Osteoblast (primary cell): ENCODE data around the gene TAOK1. TPM values are rescaled to one million over a fixed set of nuclear protein-coding genes. Genes with fewer than 3 reads are reported as not detected.

Experiments used
- DNase-seq: peaks from one replicate; pipeline ENCODE4 v3.0.0; 2011; ENCODE audit warnings: low spot score, mixed read lengths; ENCODE audit not compliant: insufficient read length; ENCODE audit errors: missing footprints
- H2AFZ ChIP-seq: 2 replicates; pipeline ENCODE4 v1.6.0; 2011; ENCODE audit warnings: mild to moderate bottlenecking, low read length
- H3K27ac ChIP-seq: 2 replicates; pipeline ENCODE4 v1.5.1; 2011; ENCODE audit warnings: mild to moderate bottlenecking, low read depth, low read length, moderate library complexity
- H3K27me3 ChIP-seq: 2 replicates; pipeline ENCODE4 v1.6.0; 2012; ENCODE audit warnings: mild to moderate bottlenecking, control low read depth, inconsistent platforms, low read length, moderate library complexity; ENCODE audit not compliant: insufficient read depth
- H3K36me3 ChIP-seq: 2 replicates; pipeline ENCODE4 v1.5.1; 2011; ENCODE audit warnings: mild to moderate bottlenecking, low read length, control low read depth, moderate library complexity; ENCODE audit not compliant: insufficient read depth
- H3K4me1 ChIP-seq: 2 replicates; pipeline ENCODE4 v1.5.1; 2011; ENCODE audit warnings: mild to moderate bottlenecking, low read length, control low read depth, moderate library complexity; ENCODE audit not compliant: insufficient read depth
- H3K4me2 ChIP-seq: 2 replicates; pipeline ENCODE4 v1.6.0; 2011; ENCODE audit warnings: mild to moderate bottlenecking, low read length; ENCODE audit not compliant: insufficient read depth
- H3K4me3 ChIP-seq: fragments of 200-600 bp; sonication (generic); 3 replicates; pipeline ENCODE4 v1.5.1; 2012; ENCODE audit warnings: mild to moderate bottlenecking, low read length, inconsistent platforms; ENCODE audit not compliant: insufficient read depth
- H3K79me2 ChIP-seq: 2 replicates; pipeline ENCODE4 v1.6.0; 2012; ENCODE audit warnings: mild to moderate bottlenecking, low read length, control low read depth, inconsistent platforms; ENCODE audit not compliant: insufficient read depth
- H3K9me3 ChIP-seq: 2 replicates; pipeline ENCODE4 v1.5.1; 2011; ENCODE audit warnings: low read depth, low read length, control low read depth
- H4K20me1 ChIP-seq: 2 replicates; pipeline ENCODE4 v1.6.0; 2012; ENCODE audit warnings: mild to moderate bottlenecking, low read length, control low read depth; ENCODE audit not compliant: insufficient read depth
- total RNA-seq: library from RNA; depleted of rRNA; stranded (reverse); fragments of >200 nt; gene quantifications from 2 replicates; pipeline ENCODE4 v1.2.3, GENCODE V29; 2012
- TF ChIP-seq, protein P1 (sequence below): IDR thresholded peaks from 2 replicates; pipeline ENCODE4 v1.5.1; 2011; ENCODE audit warnings: mild to moderate bottlenecking, low read depth, low read length, moderate library complexity; ENCODE audit errors: extremely low read depth

Gene TAOK1
- total RNA-seq, 1 donor: 68.4 TPM

GRCh38 chr17:29570521-29570920 lies 180.4 kb downstream of the TAOK1 start:
- TF ChIP-seq, protein P1, sequence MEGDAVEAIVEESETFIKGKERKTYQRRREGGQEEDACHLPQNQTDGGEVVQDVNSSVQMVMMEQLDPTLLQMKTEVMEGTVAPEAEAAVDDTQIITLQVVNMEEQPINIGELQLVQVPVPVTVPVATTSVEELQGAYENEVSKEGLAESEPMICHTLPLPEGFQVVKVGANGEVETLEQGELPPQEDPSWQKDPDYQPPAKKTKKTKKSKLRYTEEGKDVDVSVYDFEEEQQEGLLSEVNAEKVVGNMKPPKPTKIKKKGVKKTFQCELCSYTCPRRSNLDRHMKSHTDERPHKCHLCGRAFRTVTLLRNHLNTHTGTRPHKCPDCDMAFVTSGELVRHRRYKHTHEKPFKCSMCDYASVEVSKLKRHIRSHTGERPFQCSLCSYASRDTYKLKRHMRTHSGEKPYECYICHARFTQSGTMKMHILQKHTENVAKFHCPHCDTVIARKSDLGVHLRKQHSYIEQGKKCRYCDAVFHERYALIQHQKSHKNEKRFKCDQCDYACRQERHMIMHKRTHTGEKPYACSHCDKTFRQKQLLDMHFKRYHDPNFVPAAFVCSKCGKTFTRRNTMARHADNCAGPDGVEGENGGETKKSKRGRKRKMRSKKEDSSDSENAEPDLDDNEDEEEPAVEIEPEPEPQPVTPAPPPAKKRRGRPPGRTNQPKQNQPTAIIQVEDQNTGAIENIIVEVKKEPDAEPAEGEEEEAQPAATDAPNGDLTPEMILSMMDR: no peak
- Histone ChIP-seq H3K79me2 (peaks cover 2% of the 10 kb centered on the region), H3K9me3 (no peaks in the 10 kb centered on the region), H2AFZ (no peak overlapping the region), H3K27me3 (no peaks in the 10 kb centered on the region), H3K4me3 (no peak overlapping the region), H3K4me2 (no peak overlapping the region), H4K20me1 (no peaks in the 10 kb centered on the region), H3K36me3 (peaks cover 28% of the 10 kb centered on the region), H3K27ac (no peak overlapping the region), H3K4me1 (peaks cover 25% of the 10 kb centered on the region)
- DNase-seq: peak; percentile 58

DNA sequence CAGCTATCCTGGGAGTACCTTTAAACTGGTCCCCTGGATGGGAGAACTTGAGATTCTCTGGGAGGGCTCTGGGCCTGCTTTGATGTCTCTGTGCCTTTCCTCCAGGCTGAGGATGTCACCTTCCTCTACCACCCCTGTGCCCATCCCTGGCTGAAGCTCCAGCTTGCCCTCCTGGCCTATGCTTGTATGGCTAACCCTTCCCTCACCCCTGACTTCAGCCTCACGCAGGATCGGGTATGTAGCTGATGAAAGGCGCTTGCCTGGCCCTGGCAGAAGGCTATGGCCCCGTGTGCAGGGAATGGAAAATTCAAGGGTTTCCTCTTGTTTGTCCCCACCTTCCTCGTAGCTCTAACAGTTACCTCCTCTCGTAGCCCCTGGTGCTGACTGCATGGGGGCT lies 181.3 kb downstream of the TAOK1 start:
- TF ChIP-seq, protein P1: no peak
- H3K27ac ChIP-seq: no peak overlapping the region
- peak; percentile 39 for DNase-seq
- no peak overlapping the region for H3K4me3 ChIP-seq
- no peaks in the 10 kb centered on the region for H3K27me3 ChIP-seq
- H3K4me2 ChIP-seq: no peak overlapping the region
- no peaks in the 10 kb centered on the region for H3K9me3 ChIP-seq
- H3K36me3 ChIP-seq: peaks cover 38% of the 10 kb centered on the region
- peaks cover 2% of the 10 kb centered on the region for H3K79me2 ChIP-seq
- H3K4me1 ChIP-seq: peaks cover 21% of the 10 kb centered on the region
- H2AFZ ChIP-seq: no peak overlapping the region
- H4K20me1 ChIP-seq: no peaks in the 10 kb centered on the region

GRCh38 chr17:29571883-29572681 lies 181.9 kb downstream of the TAOK1 start:
- DNase-seq: peak; percentile 92
- Histone ChIP-seq H3K79me2 (peaks cover 2% of the 10 kb centered on the region), H3K4me2 (peak overlapping the region; percentile 61)

More at GRCh38 chr17:29571883-29572681, 181.9 kb downstream of the TAOK1 start:
- Histone ChIP-seq H4K20me1 (no peaks in the 10 kb centered on the region), H3K4me1 (peaks cover 21% of the 10 kb centered on the region), H2AFZ (no peak overlapping the region), H3K9me3 (no peaks in the 10 kb centered on the region), H3K27ac (no peak overlapping the region), H3K27me3 (no peaks in the 10 kb centered on the region), H3K4me3 (peak overlapping the region; percentile 25), H3K36me3 (peaks cover 39% of the 10 kb centered on the region)
- TF ChIP-seq, protein P1: no peak
